ENCODE measurements around the gene SNTG2. TPM values are rescaled to one million over a fixed set of nuclear protein-coding genes. Genes with fewer than 3 reads are reported as not detected.

Gene SNTG2
- total RNA-seq, 4 donors from 2014 or later: 3.3 to 7.4 (median 4.5) TPM

DNA sequence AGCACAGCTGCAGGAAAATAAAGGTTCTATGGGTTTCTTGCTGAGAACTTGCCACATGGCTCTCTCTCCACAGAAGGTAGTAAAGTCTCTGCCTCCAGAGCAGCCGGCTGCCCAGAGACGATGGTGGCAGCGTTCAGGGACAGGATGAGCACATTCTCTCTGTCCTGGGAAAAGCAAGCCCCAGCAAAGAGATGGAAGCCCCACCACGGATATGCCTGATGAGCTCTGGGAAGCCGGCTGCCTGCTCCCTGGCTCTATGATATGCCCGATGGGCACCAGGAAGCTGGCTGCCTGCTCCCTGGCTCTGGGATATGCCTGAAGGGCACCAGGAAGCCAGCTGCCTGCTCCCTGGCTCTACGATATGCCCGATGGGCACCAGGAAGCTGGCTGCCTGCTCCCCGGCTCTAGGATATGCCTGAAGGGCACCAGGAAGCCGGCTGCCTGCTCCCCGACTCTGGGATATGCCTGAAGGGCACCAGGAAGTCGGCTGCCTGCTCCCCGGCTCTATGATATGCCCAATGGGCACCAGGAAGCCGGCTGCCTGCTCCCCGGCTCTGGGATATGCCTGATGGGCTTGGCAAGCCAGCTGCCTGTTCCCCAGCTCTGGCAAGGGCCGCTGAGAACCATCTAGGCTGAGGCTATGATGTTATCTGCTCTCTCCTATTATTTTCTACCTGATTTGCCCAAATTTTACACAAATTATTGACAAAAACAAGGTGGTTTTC, 21.5 kb upstream of the SNTG2 start:
- WGBS: 85% methylated on average over 11 of the region's 16 CpGs

DNA sequence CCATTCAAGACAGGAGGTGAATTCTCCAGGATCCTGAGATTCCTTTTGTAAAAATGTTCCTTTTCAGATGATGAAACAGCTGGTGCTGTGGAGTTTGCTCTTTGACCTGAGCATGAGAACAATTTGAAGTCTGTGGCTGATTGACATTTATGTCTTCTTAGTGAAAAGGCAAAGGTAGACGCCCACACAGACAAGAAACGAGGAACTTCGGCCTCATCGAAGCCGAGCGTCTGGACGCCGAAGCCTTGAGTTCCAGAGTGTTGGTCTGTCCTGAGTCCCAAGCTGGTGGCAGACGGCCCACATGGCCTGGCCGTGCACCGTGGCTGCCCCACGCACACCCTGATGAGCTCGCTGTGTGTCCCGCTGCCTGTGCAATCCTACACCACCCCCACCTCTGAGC, 20.7 kb upstream of the SNTG2 start:
- 94% methylated on average over 14 of the region's 14 CpGs for WGBS
- H3K36me3 ChIP-seq: no peaks in the 10 kb centered on the region
- H3K4me1 ChIP-seq: no peaks in the 10 kb centered on the region
- no peaks in the 10 kb centered on the region for H3K9me3 ChIP-seq
- DNase-seq (ENCODE audit: extremely low spot score): no peak
- no peak overlapping the region for H3K27ac ChIP-seq (replicated peaks in 1 of 4)
- peaks cover 0 to 6% (median 0%) of the 10 kb centered on the region in 4 donors for H3K27me3 ChIP-seq
- no peak overlapping the region for H3K4me3 ChIP-seq
- TF ChIP-seq EP300 (IDR thresholded peaks at IDR 0.05) (no peak), POLR2AphosphoS5 (IDR thresholded peaks at IDR 0.05) (no peak), POLR2A (IDR thresholded peaks at IDR 0.05; ENCODE audit: low read depth) (no peak)
- TF ChIP-seq, protein P1, sequence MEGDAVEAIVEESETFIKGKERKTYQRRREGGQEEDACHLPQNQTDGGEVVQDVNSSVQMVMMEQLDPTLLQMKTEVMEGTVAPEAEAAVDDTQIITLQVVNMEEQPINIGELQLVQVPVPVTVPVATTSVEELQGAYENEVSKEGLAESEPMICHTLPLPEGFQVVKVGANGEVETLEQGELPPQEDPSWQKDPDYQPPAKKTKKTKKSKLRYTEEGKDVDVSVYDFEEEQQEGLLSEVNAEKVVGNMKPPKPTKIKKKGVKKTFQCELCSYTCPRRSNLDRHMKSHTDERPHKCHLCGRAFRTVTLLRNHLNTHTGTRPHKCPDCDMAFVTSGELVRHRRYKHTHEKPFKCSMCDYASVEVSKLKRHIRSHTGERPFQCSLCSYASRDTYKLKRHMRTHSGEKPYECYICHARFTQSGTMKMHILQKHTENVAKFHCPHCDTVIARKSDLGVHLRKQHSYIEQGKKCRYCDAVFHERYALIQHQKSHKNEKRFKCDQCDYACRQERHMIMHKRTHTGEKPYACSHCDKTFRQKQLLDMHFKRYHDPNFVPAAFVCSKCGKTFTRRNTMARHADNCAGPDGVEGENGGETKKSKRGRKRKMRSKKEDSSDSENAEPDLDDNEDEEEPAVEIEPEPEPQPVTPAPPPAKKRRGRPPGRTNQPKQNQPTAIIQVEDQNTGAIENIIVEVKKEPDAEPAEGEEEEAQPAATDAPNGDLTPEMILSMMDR (IDR thresholded peaks at IDR 0.05): no peak
- intact Hi-C loops (cut with DNase I): no loop called here

More for the DNA sequence above, 21.5 kb upstream of the SNTG2 start:
- TF ChIP-seq, protein P1 (IDR thresholded peaks at IDR 0.05): no peak
- TF ChIP-seq EP300 (IDR thresholded peaks at IDR 0.05): no peak
- no peak for TF ChIP-seq POLR2A (IDR thresholded peaks at IDR 0.05; ENCODE audit: low read depth)
- TF ChIP-seq POLR2AphosphoS5 (IDR thresholded peaks at IDR 0.05): no peak
- H3K27ac ChIP-seq (replicated peaks in 1 of 4): no peak overlapping the region
- intact Hi-C loops (cut with DNase I): no loop called here
- no peaks in the 10 kb centered on the region for H3K4me1 ChIP-seq
- no peaks in the 10 kb centered on the region for H3K9me3 ChIP-seq
- no peak overlapping the region for H3K4me3 ChIP-seq
- no peaks in the 10 kb centered on the region for H3K36me3 ChIP-seq
- H3K27me3 ChIP-seq: peaks cover 0 to 6% (median 0%) of the 10 kb centered on the region in 4 donors
- no peak for DNase-seq (ENCODE audit: extremely low spot score)

DNA sequence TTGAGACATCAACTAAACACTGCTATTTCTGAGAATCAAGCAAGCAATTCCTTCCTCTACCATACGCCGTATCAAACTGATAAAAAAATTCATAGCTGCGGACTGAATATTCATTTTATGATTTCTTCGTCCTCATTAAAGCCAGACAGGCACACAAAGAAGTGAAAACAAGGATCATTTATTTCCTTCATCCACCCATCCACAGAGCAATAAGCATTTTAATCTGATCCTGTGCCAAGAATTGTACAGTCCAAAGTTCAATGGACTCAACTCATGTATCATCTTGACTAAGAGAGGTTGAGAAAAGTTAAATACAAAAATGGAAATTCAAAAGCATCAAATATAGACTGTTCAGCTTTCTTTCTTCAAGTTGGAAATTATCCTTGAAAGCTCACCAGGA, 19.7 kb upstream of the SNTG2 start:
- Histone ChIP-seq H3K27ac (replicated peaks in 1 of 4) (no peak overlapping the region), H3K36me3 (no peaks in the 10 kb centered on the region), H3K27me3 (no peaks in the 10 kb centered on the region), H3K4me3 (no peak overlapping the region), H3K4me1 (no peaks in the 10 kb centered on the region), H3K9me3 (no peaks in the 10 kb centered on the region)
- intact Hi-C loops (cut with DNase I): no loop called here
- TF ChIP-seq, protein P1 (IDR thresholded peaks at IDR 0.05): no peak
- no peak for TF ChIP-seq POLR2AphosphoS5 (IDR thresholded peaks at IDR 0.05)
- no peak for TF ChIP-seq POLR2A (IDR thresholded peaks at IDR 0.05; ENCODE audit: low read depth)
- no peak for TF ChIP-seq EP300 (IDR thresholded peaks at IDR 0.05)
- whole genome bisulfite sequencing: 93% methylated on average over 4 of the region's 4 CpGs
- no peak for DNase-seq (ENCODE audit: extremely low spot score)

DNA sequence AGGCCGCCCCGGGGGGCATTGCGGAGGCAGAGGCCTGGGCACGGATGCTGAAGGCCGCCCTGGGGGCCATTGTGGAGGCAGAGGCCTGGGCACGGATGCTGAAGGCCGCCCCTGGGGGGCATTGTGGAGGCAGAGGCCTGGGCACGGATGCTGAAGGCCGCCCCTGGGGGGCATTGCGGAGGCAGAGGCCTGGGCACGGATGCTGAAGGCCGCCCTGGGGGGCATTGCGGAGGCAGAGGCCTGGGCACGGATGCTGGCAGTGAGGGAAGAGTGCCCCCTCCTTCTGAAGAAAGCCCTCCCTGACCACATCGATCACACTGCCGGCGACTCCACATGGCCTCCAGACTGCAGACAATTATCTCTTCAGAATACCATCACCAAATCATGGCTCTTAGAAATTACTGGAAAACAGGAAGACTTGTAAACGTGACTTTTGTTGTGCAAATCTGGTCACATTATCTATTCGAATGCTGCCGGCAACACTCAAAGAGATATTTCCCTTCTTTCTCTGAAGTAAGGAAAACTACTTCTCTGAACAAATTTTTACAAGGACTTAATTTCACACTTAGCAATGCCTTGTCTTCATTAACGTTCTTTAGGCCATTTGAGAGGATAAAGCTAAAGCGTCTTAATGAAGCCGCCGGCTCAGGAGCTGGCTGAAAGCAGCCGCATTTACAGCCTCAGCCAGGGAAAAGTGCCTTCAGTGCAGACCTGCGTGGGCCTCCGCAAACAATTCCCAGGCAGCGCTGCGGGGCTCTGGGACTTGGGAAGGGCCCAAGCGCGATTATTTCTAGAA, 18.1 kb upstream of the SNTG2 start:
- no peak for DNase-seq (ENCODE audit: extremely low spot score)
- no peak overlapping the region for H3K4me3 ChIP-seq
- intact Hi-C loops (cut with DNase I): no loop called here
- 79% methylated on average over 18 of the region's 31 CpGs for WGBS
- no peaks in the 10 kb centered on the region for H3K4me1 ChIP-seq
- no peak overlapping the region for H3K27ac ChIP-seq (replicated peaks in 1 of 4)
- H3K36me3 ChIP-seq: no peaks in the 10 kb centered on the region
- TF ChIP-seq EP300 (IDR thresholded peaks at IDR 0.05): no peak
- no peak for TF ChIP-seq POLR2AphosphoS5 (IDR thresholded peaks at IDR 0.05)
- no peak for TF ChIP-seq POLR2A (IDR thresholded peaks at IDR 0.05; ENCODE audit: low read depth)
- TF ChIP-seq, protein P1 (IDR thresholded peaks at IDR 0.05): no peak
- H3K27me3 ChIP-seq: no peaks in the 10 kb centered on the region
- no peaks in the 10 kb centered on the region for H3K9me3 ChIP-seq

Data from esophagus muscularis mucosa (tissue), 4 donors.